Stimulated activated CD4-positive, alpha-beta T cell treated with anti-CD3 and anti-CD28 coated beads, Interleukin-4, amount 100 ng/mL, for 1 hour (primary cell): ENCODE data around the gene TTC34.

ENCODE experiments used
- DNase-seq: peaks from one replicate; pipeline ENCODE4 v3.0.0-alpha.2; 2020

Gene TTC34

GRCh38 chr1:2587071-2587859 is 214.2 kb downstream of the TTC34 start:
- DNase-seq: no peak

- DNase-seq: peak; percentile 98
These were observed 215.1 kb downstream of the TTC34 start, which contains the start of gene PRXL2B for GRCh38 chr1:2586154-2587070. Gene PRXL2B, plus strand, starts transcription at chr1:2586777. Its CDS starts 109 bp downstream, at chr1:2586886.
